Adrenal gland (tissue), 12 donors: ENCODE results near the gene MAPRE3. TPM values are rescaled to one million over a fixed set of nuclear protein-coding genes. Genes with fewer than 3 reads are reported as not detected.

ENCODE experiments used
- DNase-seq, 7 donors: peaks; one replicate each; pipeline ENCODE4 v3.0.0-alpha.2; 2019 to 2020
- H3K27ac ChIP-seq, 5 donors: fragments of 200-600 bp; sonication (generic) in 4 of 5; 1 replicate in 3 of 5; 2 replicates in 2 of 5; pipeline versions ENCODE4 v1.5.1 to v1.8.0; 2016 to 2020; ENCODE audit warnings: mild to moderate bottlenecking in 1 of 5
- H3K27me3 ChIP-seq: fragments of 200-600 bp; 2 replicates; pipeline ENCODE4 v1.8.0; 2021
- H3K36me3 ChIP-seq, 2 donors: fragments of 200-600 bp; replicated peaks in 1 of 2; 1 replicate in 1 of 2; 2 replicates in 1 of 2; pipeline versions ENCODE4 v1.5.1 to v1.8.0; 2018 to 2022
- H3K4me1 ChIP-seq, 2 donors: fragments of 200-600 bp; replicated peaks in 1 of 2; 1 replicate in 1 of 2; 2 replicates in 1 of 2; pipeline versions ENCODE4 v1.5.1 to v1.8.0; 2018 to 2021
- H3K4me3 ChIP-seq, 4 donors: fragments of 200-600 bp; sonication (generic) in 3 of 4; one replicate each; pipeline ENCODE4 v1.5.1; 2016 to 2018
- H3K9me3 ChIP-seq, 3 donors: fragments of 200-600 bp; sonication (generic) in 1 of 3; replicated peaks in 1 of 3; 1 replicate in 2 of 3; 2 replicates in 1 of 3; pipeline versions ENCODE4 v1.5.1 to v1.8.0; 2016 to 2021
- POLR2A ChIP-seq, 2 donors: fragments of 450-650 bp; IDR thresholded peaks; one replicate each; pipeline ENCODE4 v1.6.1; 2017; ENCODE audit warnings: antibody characterized with exemption in 2 of 2, mild to moderate bottlenecking in 2 of 2, moderate library complexity in 1 of 2
- WGBS, 4 donors: extraction: QIAGEN DNeasy Blood & Tissue Kit in 2 of 4; methylation state at CpG; one replicate each; pipeline versions ENCODE4 v1.1.5 to v1.1.7; 2013 to 2017; 5-methylcytosine and 5-hydroxymethylcytosine counted together
- intact Hi-C, 2 donors: fragments of 100-400 bp; cut with DNase I; formaldehyde crosslinking; loops; one replicate each; pipeline versions ENCODE4 v1.14.1 to v1.15.0; 2022 to 2023
- polyA plus RNA-seq, 3 donors: library from polyadenylated mRNA; stranded (reverse); fragments of 200-250 nt in 2 of 3; fragments of 350-450 nt in 1 of 3; fragmentation: Illumina TruSeq in 1 of 3; extraction: RNeasy Lipid Tissue Mini Kit (QIAGEN cat#74804) in 1 of 3; gene quantifications; one replicate each; pipeline ENCODE4 v1.2.3, GENCODE V29; 2013 to 2014
- total RNA-seq, 9 donors: library from RNA; depleted of rRNA in 4 of 9; stranded (reverse); fragments of >200 nt in 4 of 9; fragments of 120-200 nt in 1 of 9; fragmentation: NEBNext Ultra II Directional in 1 of 9; extraction: Animal tissue kit (Norgen Biotek cat#: 25700) in 1 of 9; gene quantifications; one replicate each; pipeline versions ENCODE4 v1.1.0 to v1.2.4, GENCODE V29; 2013 to 2023
- TF ChIP-seq, protein P1 (sequence below), 6 experiments: fragments of 450-650 bp in 4 of 6; fragments of 200-600 bp in 2 of 6; sonication (generic) in 1 of 6; IDR thresholded peaks; 1 replicate in 5 of 6; 2 replicates in 1 of 6; pipeline versions ENCODE4 v1.5.1 to v1.8.0; 2016 to 2021; ENCODE audit warnings: antibody characterized with exemption in 6 of 6, mild to moderate bottlenecking in 2 of 6, moderate library complexity in 1 of 6
- donor health status: healthy with polysubstance abuse.
- donor health status: Bipolar disorder and iron deficiency.
- donor health status: DM: yes; HTN: yes; CAD: no.
- donor health status: DM: no; HTN: no; CAD: no.
- donor health status: DM: no; HTN: no; CAD: no.
- donor health status: DM: yes; HTN: yes; CAD: no.

The MAPRE3 gene
- total and polyA plus RNA-seq, 12 donors = 11.0 to 73.0 (median 19.3) TPM

DNA sequence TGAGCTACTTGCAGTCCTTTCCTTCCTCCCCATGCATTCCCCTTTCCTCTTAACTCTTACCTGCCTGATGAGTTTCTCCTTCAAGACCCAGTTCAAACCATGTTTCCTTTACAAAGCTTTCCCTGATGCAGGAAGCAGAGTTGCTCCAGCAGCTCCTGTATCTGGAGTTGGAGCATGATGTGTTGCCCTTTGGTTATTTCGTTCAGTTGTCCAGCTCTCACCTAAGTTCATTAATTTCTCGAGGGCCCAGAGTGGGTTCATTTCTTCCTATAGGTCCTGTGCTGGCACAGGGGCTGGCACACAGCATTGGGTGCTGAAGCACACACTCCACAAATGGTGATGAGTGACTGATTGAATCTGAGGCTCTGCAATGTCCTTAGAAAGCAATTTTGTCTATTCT is 39.3 kb downstream of the MAPRE3 start:
- Histone ChIP-seq H3K36me3 (no peaks in the 10 kb centered on the region), H3K27me3 (no peaks in the 10 kb centered on the region), H3K27ac (no peak overlapping the region), H3K4me1 (peaks cover 9 to 31% of the 10 kb centered on the region in 2 donors), H3K4me3 (no peak overlapping the region), H3K9me3 (no peaks in the 10 kb centered on the region)
- DNase-seq = no peak
- intact Hi-C loops = loop anchor here in 1 of 2 donors (10.0 kb wide), 1 partner anchor 175 kb away; no protein-coding TSS in a partner anchor
- TF ChIP-seq, protein P1, sequence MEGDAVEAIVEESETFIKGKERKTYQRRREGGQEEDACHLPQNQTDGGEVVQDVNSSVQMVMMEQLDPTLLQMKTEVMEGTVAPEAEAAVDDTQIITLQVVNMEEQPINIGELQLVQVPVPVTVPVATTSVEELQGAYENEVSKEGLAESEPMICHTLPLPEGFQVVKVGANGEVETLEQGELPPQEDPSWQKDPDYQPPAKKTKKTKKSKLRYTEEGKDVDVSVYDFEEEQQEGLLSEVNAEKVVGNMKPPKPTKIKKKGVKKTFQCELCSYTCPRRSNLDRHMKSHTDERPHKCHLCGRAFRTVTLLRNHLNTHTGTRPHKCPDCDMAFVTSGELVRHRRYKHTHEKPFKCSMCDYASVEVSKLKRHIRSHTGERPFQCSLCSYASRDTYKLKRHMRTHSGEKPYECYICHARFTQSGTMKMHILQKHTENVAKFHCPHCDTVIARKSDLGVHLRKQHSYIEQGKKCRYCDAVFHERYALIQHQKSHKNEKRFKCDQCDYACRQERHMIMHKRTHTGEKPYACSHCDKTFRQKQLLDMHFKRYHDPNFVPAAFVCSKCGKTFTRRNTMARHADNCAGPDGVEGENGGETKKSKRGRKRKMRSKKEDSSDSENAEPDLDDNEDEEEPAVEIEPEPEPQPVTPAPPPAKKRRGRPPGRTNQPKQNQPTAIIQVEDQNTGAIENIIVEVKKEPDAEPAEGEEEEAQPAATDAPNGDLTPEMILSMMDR (IDR thresholded peaks at IDR 0.05) = no peak
- no peak for TF ChIP-seq POLR2A (IDR thresholded peaks at IDR 0.05)
- 64 to 88% (median 81%) methylated on average over 2 of the region's 2 CpGs for WGBS, 4 donors

DNA sequence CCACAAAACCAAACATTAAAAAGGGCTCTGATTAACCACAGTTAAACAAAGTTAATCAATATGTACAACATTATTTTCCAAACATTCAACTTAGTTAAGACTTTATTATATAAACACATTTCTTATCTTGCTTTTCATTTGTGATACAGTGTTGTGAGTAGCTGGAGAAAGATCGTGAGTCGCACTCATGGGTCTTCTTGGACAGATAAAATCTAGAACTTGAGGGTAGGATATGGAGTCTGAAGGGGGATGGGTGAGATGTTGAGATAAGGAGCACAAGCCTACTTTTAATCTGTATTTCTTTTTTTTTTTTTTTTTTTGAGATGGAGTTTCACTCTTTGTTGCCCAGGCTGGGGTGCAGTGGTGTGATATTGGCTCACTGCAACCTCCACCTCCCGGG is 39.7 kb downstream of the MAPRE3 start:
- no peaks in the 10 kb centered on the region for H3K27me3 ChIP-seq
- intact Hi-C loops = loop anchor here in 1 of 2 donors (10.0 kb wide), 1 partner anchor 175 kb away; no protein-coding TSS in a partner anchor
- TF ChIP-seq, protein P1 (IDR thresholded peaks at IDR 0.05) = no peak
- no peak for TF ChIP-seq POLR2A (IDR thresholded peaks at IDR 0.05)

DNA sequence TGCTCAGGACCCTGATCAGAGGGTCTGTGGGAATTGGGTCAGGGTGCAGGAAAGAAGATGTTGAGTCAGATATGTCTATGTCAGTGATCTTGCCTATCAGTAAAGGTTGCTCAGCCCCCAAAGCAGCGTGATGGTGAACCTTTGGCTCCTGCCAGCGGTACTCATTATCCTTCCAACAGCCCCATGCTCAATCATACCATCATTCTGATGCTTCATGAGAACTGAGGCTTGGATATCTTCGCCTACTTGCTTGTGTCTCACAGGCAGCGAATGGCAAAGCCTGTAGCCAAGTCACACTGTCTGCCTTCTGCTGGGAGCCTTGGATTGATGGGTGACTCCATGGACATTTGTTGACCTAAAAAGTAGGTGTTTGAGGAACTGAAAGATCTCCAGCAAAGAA is 43.3 kb downstream of the MAPRE3 start:
- WGBS, 4 donors = 97 to 100% (median 98%) methylated on average over 2 to 4 of the region's 4 CpGs
- Histone ChIP-seq H3K27me3 (no peaks in the 10 kb centered on the region), H3K36me3 (no peaks in the 10 kb centered on the region), H3K9me3 (no peaks in the 10 kb centered on the region), H3K4me3 (no peak overlapping the region), H3K27ac (no peak overlapping the region), H3K4me1 (peaks cover 0 to 33% of the 10 kb centered on the region in 2 donors)
- no peak for TF ChIP-seq POLR2A (IDR thresholded peaks at IDR 0.05)
- TF ChIP-seq, protein P1 (IDR thresholded peaks at IDR 0.05) = no peak
- intact Hi-C loops = loop anchor here in 1 of 2 donors (10.0 kb wide), 1 partner anchor 179 kb away; no protein-coding TSS in a partner anchor
- no peak for DNase-seq

More for the DNA sequence above, 39.7 kb downstream of the MAPRE3 start:
- no peaks in the 10 kb centered on the region for H3K36me3 ChIP-seq
- no peaks in the 10 kb centered on the region for H3K9me3 ChIP-seq
- DNase-seq = no peak
- H3K4me3 ChIP-seq = no peak overlapping the region
- 74 to 79% (median 76%) methylated on average over 3 of the region's 3 CpGs for WGBS, 4 donors
- H3K27ac ChIP-seq = no peak overlapping the region
- H3K4me1 ChIP-seq = peaks cover 9 to 31% of the 10 kb centered on the region in 2 donors

DNA sequence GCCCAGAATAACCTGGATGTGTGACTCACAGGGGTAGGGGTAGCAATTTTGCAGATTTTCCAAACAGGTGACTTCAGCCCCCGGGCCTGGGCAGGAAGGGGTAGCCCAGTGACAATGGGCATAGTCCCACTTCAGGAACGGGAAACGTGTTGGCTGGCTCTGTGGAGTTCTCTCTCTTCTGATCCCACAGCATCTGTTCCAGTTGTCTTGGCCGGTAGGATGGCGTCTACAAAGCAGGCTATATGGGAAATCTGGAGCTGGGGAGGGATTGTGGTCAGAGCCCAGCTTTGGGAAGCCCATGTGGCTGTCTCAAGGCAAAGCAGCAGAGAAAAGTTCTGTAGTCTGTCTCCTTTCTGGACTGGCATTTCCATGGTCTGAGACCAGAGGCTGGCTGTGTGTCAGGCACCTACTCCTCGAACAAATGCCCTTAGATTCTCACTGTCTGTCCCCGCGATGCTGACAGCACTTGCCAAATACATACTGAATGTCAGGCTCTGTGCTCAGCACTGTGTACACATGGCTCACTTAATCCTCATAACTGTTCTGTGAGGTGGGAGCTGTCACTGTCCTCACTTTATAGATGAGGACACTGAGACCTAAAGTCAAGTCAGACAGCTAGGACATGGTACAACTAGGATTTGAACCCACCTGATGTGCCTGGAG is 44.5 kb downstream of the MAPRE3 start:
- Histone ChIP-seq H3K4me3 (no peak overlapping the region), H3K4me1 (peaks cover 0 to 33% of the 10 kb centered on the region in 2 donors), H3K36me3 (no peaks in the 10 kb centered on the region), H3K27me3 (no peaks in the 10 kb centered on the region), H3K27ac (peak overlapping the region in 2 of 5 donors; percentile 28 to 84), H3K9me3 (no peaks in the 10 kb centered on the region)
- peak in 1 of 7 donors; percentile 21 for DNase-seq
- WGBS, 4 donors = 89 to 97% (median 91%) methylated on average over 4 to 8 of the region's 8 CpGs
- intact Hi-C loops = loop anchor here in 1 of 2 donors (10.0 kb wide), 1 partner anchor 180 kb away; no protein-coding TSS in a partner anchor
- no peak for TF ChIP-seq POLR2A (IDR thresholded peaks at IDR 0.05)
- TF ChIP-seq, protein P1 (IDR thresholded peaks at IDR 0.05) = no peak
